HepG2 (cell line): ENCODE measurements around the gene MAPKAPK3. TPM values are rescaled to one million over a fixed set of nuclear protein-coding genes. Genes with fewer than 3 reads are reported as not detected.

ENCODE experiments used
- BRCA1 ChIP-seq: sonication (generic); formaldehyde crosslinking; IDR thresholded peaks from 2 replicates; pipeline ENCODE4 v1.4.0; 2020; ENCODE audit warnings: missing genetic modification reagents
- HNF1A ChIP-seq, 2 experiments: sonication (generic) in 1 of 2; formaldehyde crosslinking in 1 of 2; IDR thresholded peaks; 2 replicates each; pipeline versions ENCODE4 v1.4.0 to v1.6.1; 2016 to 2020; ENCODE audit warnings: borderline replicate concordance in 1 of 2, low read depth in 1 of 2, mild to moderate bottlenecking in 1 of 2, missing genetic modification reagents in 1 of 2
- JUNB ChIP-seq: sonication (generic); formaldehyde crosslinking; IDR thresholded peaks from 2 replicates; pipeline ENCODE4 v1.8.0; 2022; ENCODE audit warnings: missing genetic modification reagents, mild to moderate bottlenecking, borderline replicate concordance
- NFIB ChIP-seq: sonication (generic); formaldehyde crosslinking; IDR thresholded peaks from 2 replicates; pipeline ENCODE4 v1.9.0; 2021; ENCODE audit warnings: missing genetic modification reagents, mild to moderate bottlenecking, borderline replicate concordance
- NR2F6 ChIP-seq, 2 experiments: IDR thresholded peaks; 2 replicates each; pipeline ENCODE4 v1.6.1; 2016; ENCODE audit warnings: antibody characterized with exemption in 1 of 2, mild to moderate bottlenecking in 1 of 2
- PREB ChIP-seq: sonication (generic); formaldehyde crosslinking; IDR thresholded peaks from 2 replicates; pipeline ENCODE4 v1.4.0; 2020; ENCODE audit warnings: missing genetic modification reagents
- SP2 ChIP-seq: sonication (generic); formaldehyde crosslinking; IDR thresholded peaks from 2 replicates; pipeline ENCODE4 v1.5.1; 2020; ENCODE audit warnings: mild to moderate bottlenecking, missing genetic modification reagents
- STAG1 ChIP-seq: sonication (generic); formaldehyde crosslinking; IDR thresholded peaks from 2 replicates; pipeline ENCODE4 v1.4.0; 2020; ENCODE audit warnings: missing genetic modification reagents
- TCF7L2 ChIP-seq: IDR thresholded peaks from 2 replicates; pipeline ENCODE4 v1.6.1; 2011; ENCODE audit warnings: mild to moderate bottlenecking, low read depth, low read length, moderate library complexity
- U2AF2 ChIP-seq: fragments of 200-400 bp; formaldehyde crosslinking; IDR thresholded peaks from 2 replicates; pipeline ENCODE4 v1.6.1; 2017; ENCODE audit warnings: low read depth, mild to moderate bottlenecking, low read length
- ZIK1 ChIP-seq: sonication (generic); formaldehyde crosslinking; IDR thresholded peaks from 2 replicates; pipeline ENCODE4 v1.5.0; 2020; ENCODE audit warnings: mild to moderate bottlenecking, low read depth, missing genetic modification reagents, borderline replicate concordance
- ZMAT3 ChIP-seq: sonication (generic); formaldehyde crosslinking; conservative IDR thresholded peaks from 2 replicates; pipeline ENCODE4 v1.7.0; 2021; ENCODE audit warnings: missing genetic modification reagents
- ZNF274 ChIP-seq: sonication (generic); formaldehyde crosslinking; IDR thresholded peaks from 2 replicates; pipeline ENCODE4 v1.5.1; 2020; ENCODE audit warnings: mild to moderate bottlenecking, missing genetic modification reagents
- ZNF44 ChIP-seq: sonication (generic); formaldehyde crosslinking; IDR thresholded peaks from 2 replicates; pipeline ENCODE4 v1.5.1; 2020; ENCODE audit warnings: mild to moderate bottlenecking, missing genetic modification reagents
- ZNF556 ChIP-seq: sonication (generic); formaldehyde crosslinking; IDR thresholded peaks from 2 replicates; pipeline ENCODE4 v1.4.0; 2020; ENCODE audit warnings: mild to moderate bottlenecking, missing genetic modification reagents, borderline replicate concordance
- ZNF598 ChIP-seq: sonication (generic); formaldehyde crosslinking; IDR thresholded peaks from 2 replicates; pipeline ENCODE4 v1.5.1; 2020; ENCODE audit warnings: mild to moderate bottlenecking, missing genetic modification reagents, borderline replicate concordance
- ZNF7 ChIP-seq: IDR thresholded peaks from 2 replicates; pipeline ENCODE4 v1.6.1; 2016; ENCODE audit warnings: missing biosample characterization, missing genetic modification reagents
- polyA plus RNA-seq, 8 experiments: library from polyadenylated mRNA; depleted of rRNA in 3 of 8; stranded (reverse) in 7 of 8; unstranded in 1 of 8; fragments of >200 nt; fragmentation: Illumina TruSeq in 4 of 8; extraction: Trizol in 4 of 8; gene quantifications; 2 replicates each; pipeline versions ENCODE4 v1.2.1 to v1.2.3, GENCODE V29; 2011 to 2016; ENCODE audit warnings: low read depth in 4 of 8, missing spikeins in 1 of 8, mixed read lengths in 1 of 8; ENCODE audit not compliant: insufficient read depth in 1 of 8
- total RNA-seq, 5 experiments: library from RNA; depleted of rRNA; stranded (reverse); fragments of >200 nt; fragmentation: Illumina TruSeq; extraction: Trizol; gene quantifications; 2 replicates each; pipeline ENCODE4 v1.2.3, GENCODE V29; 2016; ENCODE audit warnings: low read depth in 1 of 5
- TF ChIP-seq, protein P1 (sequence below): sonication (generic); formaldehyde crosslinking; IDR thresholded peaks from 2 replicates; pipeline ENCODE4 v1.5.0; 2020; ENCODE audit warnings: mild to moderate bottlenecking, missing genetic modification reagents
- TF ChIP-seq, protein P2 (sequence below): sonication (generic); formaldehyde crosslinking; IDR thresholded peaks from 2 replicates; pipeline ENCODE4 v1.8.0; 2023; ENCODE audit warnings: mild to moderate bottlenecking, missing genetic modification reagents

MAPKAPK3 gene
- total and polyA plus RNA-seq, 2 of the 13 experiments (the other 11 are each of a cell fraction or from before 2014, with no cell fraction given) = 39.9 to 41.2 TPM

- TF ChIP-seq HNF1A (IDR thresholded peaks at IDR 0.05; ENCODE audit: low read depth) (no peak), HNF1A (CRISPR knock-in tag; IDR thresholded peaks at IDR 0.05; ENCODE audit: borderline replicate concordance) (peak; percentile 56; the same call in 1 of the 2 replicates), BRCA1 (CRISPR knock-in tag) (no peak), STAG1 (CRISPR knock-in tag) (no peak), ZNF274 (CRISPR knock-in tag) (peak; percentile 66; the same call in 1 of the 2 replicates), SP2 (CRISPR knock-in tag) (peak; percentile 73), ZNF556 (CRISPR knock-in tag) (peak; percentile 98; the same call in 1 of the 2 replicates), NR2F6 (IDR thresholded peaks at IDR 0.05) (no peak; the same call in 1 of the 2 replicates), NR2F6 (CRISPR knock-in tag; IDR thresholded peaks at IDR 0.05) (peak; percentile 57), ZIK1 (CRISPR knock-in tag) (no peak), ZMAT3 (CRISPR knock-in tag) (no peak), ZNF598 (CRISPR knock-in tag) (peak; percentile 24; the same call in 1 of the 2 replicates), TCF7L2 (no peak), JUNB (no peak), U2AF2 (no peak), PREB (CRISPR knock-in tag) (no peak), ZNF44 (no peak), NFIB (CRISPR knock-in tag) (no peak), ZNF7 (CRISPR knock-in tag) (no peak)
- TF ChIP-seq, protein P1, sequence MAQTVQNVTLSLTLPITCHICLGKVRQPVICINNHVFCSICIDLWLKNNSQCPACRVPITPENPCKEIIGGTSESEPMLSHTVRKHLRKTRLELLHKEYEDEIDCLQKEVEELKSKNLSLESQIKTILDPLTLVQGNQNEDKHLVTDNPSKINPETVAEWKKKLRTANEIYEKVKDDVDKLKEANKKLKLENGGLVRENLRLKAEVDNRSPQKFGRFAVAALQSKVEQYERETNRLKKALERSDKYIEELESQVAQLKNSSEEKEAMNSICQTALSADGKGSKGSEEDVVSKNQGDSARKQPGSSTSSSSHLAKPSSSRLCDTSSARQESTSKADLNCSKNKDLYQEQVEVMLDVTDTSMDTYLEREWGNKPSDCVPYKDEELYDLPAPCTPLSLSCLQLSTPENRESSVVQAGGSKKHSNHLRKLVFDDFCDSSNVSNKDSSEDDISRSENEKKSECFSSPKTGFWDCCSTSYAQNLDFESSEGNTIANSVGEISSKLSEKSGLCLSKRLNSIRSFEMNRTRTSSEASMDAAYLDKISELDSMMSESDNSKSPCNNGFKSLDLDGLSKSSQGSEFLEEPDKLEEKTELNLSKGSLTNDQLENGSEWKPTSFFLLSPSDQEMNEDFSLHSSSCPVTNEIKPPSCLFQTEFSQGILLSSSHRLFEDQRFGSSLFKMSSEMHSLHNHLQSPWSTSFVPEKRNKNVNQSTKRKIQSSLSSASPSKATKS (CRISPR knock-in tag) = no peak
- TF ChIP-seq, protein P2, sequence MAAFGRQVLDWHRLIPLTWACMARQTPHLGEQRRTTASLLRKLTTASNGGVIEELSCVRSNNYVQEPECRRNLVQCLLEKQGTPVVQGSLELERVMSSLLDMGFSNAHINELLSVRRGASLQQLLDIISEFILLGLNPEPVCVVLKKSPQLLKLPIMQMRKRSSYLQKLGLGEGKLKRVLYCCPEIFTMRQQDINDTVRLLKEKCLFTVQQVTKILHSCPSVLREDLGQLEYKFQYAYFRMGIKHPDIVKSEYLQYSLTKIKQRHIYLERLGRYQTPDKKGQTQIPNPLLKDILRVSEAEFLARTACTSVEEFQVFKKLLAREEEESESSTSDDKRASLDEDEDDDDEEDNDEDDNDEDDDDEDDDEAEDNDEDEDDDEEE (CRISPR knock-in tag) = peak; percentile 72; the same call in 1 of the 2 replicates
Observed at GRCh38 chr3:50568947-50569749, 47.8 kb upstream of the MAPKAPK3 start, which contains the start of gene HEMK1 (continued).
